Glutamatergic neuron (in vitro differentiated cells): Measurements from ENCODE around the gene BARD1. TPM values are rescaled to one million over a fixed set of nuclear protein-coding genes. Genes with fewer than 3 reads are reported as not detected.

Experiments used
- DNase-seq: peaks from one replicate; pipeline ENCODE4 v3.0.0; 2022
- H3K27ac Mint-ChIP-seq: one replicate; pipeline ENCODE4 v1.8.0; 2020; ENCODE audit warnings: mild to moderate bottlenecking, mixed read lengths, inconsistent platforms; ENCODE audit not compliant: unreplicated experiment
- H3K27me3 Mint-ChIP-seq: one replicate; pipeline ENCODE4 v1.8.0; 2020; ENCODE audit warnings: mild to moderate bottlenecking, moderate library complexity, mixed read lengths, inconsistent platforms; ENCODE audit not compliant: unreplicated experiment
- H3K36me3 Mint-ChIP-seq: one replicate; pipeline ENCODE4 v1.8.0; 2020; ENCODE audit warnings: mild to moderate bottlenecking, mixed read lengths, inconsistent platforms; ENCODE audit not compliant: unreplicated experiment
- H3K4me1 Mint-ChIP-seq: one replicate; pipeline ENCODE4 v1.8.0; 2020; ENCODE audit warnings: mild to moderate bottlenecking, low read depth, mixed read lengths, inconsistent platforms; ENCODE audit not compliant: unreplicated experiment
- H3K4me3 Mint-ChIP-seq: one replicate; pipeline ENCODE4 v1.8.0; 2020; ENCODE audit warnings: mild to moderate bottlenecking, mixed read lengths, inconsistent platforms; ENCODE audit not compliant: unreplicated experiment
- H3K9me3 Mint-ChIP-seq: one replicate; pipeline ENCODE4 v1.8.0; 2020; ENCODE audit warnings: mild to moderate bottlenecking, moderate library complexity, mixed read lengths, inconsistent platforms; ENCODE audit not compliant: unreplicated experiment
- long read RNA-seq: library from polyadenylated mRNA; unstranded; transcript quantifications from one replicate; pipeline ENCODE4 v2.0.0, GENCODE V29; 2020; ENCODE audit not compliant: unreplicated experiment
- total RNA-seq: library from RNA; stranded (reverse); fragmentation: NEBNext Ultra II Directional; extraction: Animal tissue kit (Norgen Biotek cat#: 25700); gene quantifications from one replicate; pipeline ENCODE4 v1.2.1, GENCODE V29; 2021; ENCODE audit not compliant: unreplicated experiment
- TF ChIP-seq, protein P1 (sequence below): fragments of 200-600 bp; sonication (generic); IDR thresholded peaks from one replicate; pipeline ENCODE4 v1.5.0; 2021; ENCODE audit not compliant: partially characterized antibody, unreplicated experiment

The BARD1 gene
- 33.6 TPM for total RNA-seq
- long read RNA-seq, full-length matches to known transcripts = 7 of 17 reads
- long read RNA-seq, partial matches to known transcripts = 5 of 17 reads
- long read RNA-seq, other reads (novel, unspliced or antisense) = 5 of 17 reads

DNA sequence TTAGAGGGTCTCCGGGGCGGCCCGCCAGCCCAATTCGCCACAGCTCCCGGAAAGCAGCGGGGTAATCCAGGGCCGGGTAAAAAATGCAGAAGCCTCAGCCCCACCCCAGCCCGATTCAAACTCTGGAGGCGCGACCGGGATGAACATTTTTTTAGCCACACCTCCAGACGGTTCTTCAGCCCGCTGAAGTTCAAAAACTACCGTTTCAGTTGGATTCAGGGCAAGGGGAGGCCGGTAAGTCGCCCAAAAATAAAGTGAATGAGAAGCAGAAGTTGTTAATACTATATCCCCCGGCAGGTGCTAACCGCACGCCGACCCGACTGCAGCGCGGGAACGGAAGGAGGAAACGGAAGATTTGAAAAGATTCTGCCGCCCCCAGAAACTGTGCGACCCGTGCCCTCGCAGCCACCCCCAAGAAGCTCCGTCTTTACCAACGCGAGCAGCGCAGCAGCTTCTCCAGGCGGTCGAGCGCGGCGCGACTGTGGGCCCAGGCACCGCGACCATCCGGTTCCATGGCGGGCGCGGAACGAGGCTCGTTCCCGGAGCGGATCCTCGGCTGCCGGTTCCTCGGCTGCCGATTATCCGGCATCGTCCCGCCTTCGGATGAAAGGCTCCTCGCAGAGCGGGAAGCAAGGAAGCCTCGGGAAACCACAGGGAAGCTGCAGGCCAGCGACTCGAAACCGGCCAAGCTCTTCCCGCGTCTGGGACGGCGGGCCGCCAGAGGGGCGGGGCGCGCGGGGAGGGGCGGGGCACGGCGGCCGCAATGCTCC, at the start of gene BARD1:
BARD1 (minus strand) TSS at position 703 of the 770 bp plus-strand sequence; CDS start at position 589, 114 bp downstream.
- H3K4me3 Mint-ChIP-seq = peak within 1 kb of the TSS; percentile 94
- peak; percentile 54 for DNase-seq
- peaks cover 8% of the 10 kb centered on the region for H3K27me3 Mint-ChIP-seq
- no peaks in the 10 kb centered on the region for H3K36me3 Mint-ChIP-seq
- H3K4me1 Mint-ChIP-seq = peaks cover 26% of the 10 kb centered on the region
- peaks cover 10% of the 10 kb centered on the region for H3K9me3 Mint-ChIP-seq
- peak within 1 kb of the TSS; percentile 88 for H3K27ac Mint-ChIP-seq
- TF ChIP-seq, protein P1, sequence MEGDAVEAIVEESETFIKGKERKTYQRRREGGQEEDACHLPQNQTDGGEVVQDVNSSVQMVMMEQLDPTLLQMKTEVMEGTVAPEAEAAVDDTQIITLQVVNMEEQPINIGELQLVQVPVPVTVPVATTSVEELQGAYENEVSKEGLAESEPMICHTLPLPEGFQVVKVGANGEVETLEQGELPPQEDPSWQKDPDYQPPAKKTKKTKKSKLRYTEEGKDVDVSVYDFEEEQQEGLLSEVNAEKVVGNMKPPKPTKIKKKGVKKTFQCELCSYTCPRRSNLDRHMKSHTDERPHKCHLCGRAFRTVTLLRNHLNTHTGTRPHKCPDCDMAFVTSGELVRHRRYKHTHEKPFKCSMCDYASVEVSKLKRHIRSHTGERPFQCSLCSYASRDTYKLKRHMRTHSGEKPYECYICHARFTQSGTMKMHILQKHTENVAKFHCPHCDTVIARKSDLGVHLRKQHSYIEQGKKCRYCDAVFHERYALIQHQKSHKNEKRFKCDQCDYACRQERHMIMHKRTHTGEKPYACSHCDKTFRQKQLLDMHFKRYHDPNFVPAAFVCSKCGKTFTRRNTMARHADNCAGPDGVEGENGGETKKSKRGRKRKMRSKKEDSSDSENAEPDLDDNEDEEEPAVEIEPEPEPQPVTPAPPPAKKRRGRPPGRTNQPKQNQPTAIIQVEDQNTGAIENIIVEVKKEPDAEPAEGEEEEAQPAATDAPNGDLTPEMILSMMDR = no peak

DNA sequence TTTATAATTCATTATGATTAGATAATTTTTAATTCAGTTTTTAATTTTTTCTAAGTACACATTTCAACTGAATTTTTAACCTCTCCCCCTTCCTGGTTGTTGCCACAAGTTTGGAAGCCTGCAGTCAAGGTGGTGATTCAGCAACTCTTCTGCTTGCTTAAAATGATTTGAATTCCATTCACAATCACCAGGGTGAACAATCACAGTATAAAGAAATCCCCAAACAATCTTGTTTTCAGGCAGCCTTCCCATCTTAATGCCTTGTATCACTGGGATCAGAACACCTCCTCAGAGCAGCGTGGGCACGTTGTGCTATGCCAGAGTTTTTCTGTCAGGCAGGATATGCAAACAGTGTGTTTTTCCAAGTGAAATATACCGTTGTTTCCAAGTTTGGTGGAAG, 46.7 kb upstream of the BARD1 start:
- TF ChIP-seq, protein P1 = no peak
- Mint-ChIP-seq H3K9me3 (no peaks in the 10 kb centered on the region), H3K4me1 (no peaks in the 10 kb centered on the region), H3K27me3 (no peaks in the 10 kb centered on the region), H3K36me3 (no peaks in the 10 kb centered on the region), H3K4me3 (no peak overlapping the region), H3K27ac (no peak overlapping the region)
- DNase-seq = no peak

DNA sequence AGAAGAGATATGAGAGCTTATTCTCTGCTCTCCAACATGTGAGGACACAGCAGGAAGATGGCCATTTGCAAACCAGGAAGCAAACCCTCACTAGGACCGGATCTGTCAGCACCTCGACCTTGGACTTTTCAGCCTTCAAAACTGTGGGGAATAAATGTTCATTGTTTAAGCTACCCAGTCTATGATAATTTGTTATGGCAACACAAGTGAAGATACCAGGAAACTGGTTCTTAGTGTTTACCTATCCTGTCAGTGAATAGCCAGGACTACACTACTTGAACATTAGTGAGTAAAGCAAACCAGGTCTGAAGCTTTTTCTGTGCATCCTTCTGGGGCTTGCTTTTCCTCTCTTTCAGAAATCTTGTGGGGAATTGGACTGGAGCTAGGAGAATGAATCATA, 44.4 kb upstream of the BARD1 start:
- no peaks in the 10 kb centered on the region for H3K4me1 Mint-ChIP-seq
- no peaks in the 10 kb centered on the region for H3K27me3 Mint-ChIP-seq
- TF ChIP-seq, protein P1 = no peak
- no peak overlapping the region for H3K4me3 Mint-ChIP-seq
- no peak for DNase-seq
- no peaks in the 10 kb centered on the region for H3K36me3 Mint-ChIP-seq
- H3K27ac Mint-ChIP-seq = no peak overlapping the region
- no peaks in the 10 kb centered on the region for H3K9me3 Mint-ChIP-seq

DNA sequence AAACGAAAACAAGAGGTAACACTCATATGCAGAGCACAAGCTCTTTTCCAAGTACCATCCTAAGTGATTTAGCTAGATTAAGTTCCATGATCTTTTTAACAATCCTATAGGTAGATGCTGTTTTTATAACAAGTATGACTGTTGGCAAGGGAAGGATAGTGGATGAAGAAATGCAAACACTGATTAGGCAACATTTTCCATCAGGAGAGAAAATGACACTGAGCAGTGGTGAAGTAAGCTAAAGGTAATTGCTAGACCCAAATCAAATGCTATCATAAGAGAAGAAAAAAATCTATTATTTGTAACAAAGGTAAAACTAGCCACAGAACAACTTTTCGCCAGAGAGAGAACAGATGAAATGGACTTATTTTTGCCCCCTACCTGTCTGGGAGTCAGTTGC, 34.3 kb upstream of the BARD1 start:
- TF ChIP-seq, protein P1 = no peak
- H3K27me3 Mint-ChIP-seq = no peaks in the 10 kb centered on the region
- no peak for DNase-seq
- H3K4me3 Mint-ChIP-seq = no peak overlapping the region
- no peaks in the 10 kb centered on the region for H3K36me3 Mint-ChIP-seq
- H3K4me1 Mint-ChIP-seq = no peaks in the 10 kb centered on the region
- H3K27ac Mint-ChIP-seq = no peak overlapping the region
- no peaks in the 10 kb centered on the region for H3K9me3 Mint-ChIP-seq

DNA sequence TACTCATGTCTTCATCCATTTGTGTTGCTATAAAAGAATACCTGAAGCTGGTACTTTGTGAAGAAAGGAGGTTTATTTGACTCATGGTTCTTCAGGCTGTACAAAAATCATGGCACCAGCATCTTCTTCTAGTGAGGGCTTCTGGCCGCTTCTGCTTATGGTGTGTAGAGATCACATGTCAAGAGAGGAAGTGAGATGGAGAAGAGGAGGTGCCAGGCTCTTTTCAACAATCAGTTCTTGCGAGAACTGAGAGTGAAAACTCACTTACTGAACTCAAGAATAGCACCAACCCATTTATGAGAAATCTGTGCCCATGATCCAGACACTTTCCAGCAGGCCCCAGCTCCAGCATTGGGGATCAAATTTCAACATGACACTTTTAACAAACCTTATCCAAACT, 30.0 kb upstream of the BARD1 start:
- TF ChIP-seq, protein P1 = no peak
- Mint-ChIP-seq H3K4me3 (no peak overlapping the region), H3K9me3 (peaks cover 5% of the 10 kb centered on the region), H3K36me3 (no peaks in the 10 kb centered on the region), H3K27me3 (no peaks in the 10 kb centered on the region), H3K4me1 (no peaks in the 10 kb centered on the region), H3K27ac (no peak overlapping the region)
- no peak for DNase-seq
